AML-193 (cell line): ENCODE measurements around the gene RCBTB1.
"Not testable (repeated sequence)": the region's sequence is repeated elsewhere in the genome, so short reads cannot be mapped to it uniquely, and the experiment has no call there.

Source experiments
- DNase-seq, 2 experiments: peaks; one replicate each; lab custom pipeline; 2025; lab: John Stamatoyannopoulos, UW

Gene RCBTB1

GRCh38 chr13:49604570-49604969 lies 19.2 kb upstream of the RCBTB1 start:
- no peak for DNase-seq

GRCh38 chr13:49602615-49603014 lies 17.3 kb upstream of the RCBTB1 start:
- DNase-seq, result not testable (repeated sequence)

GRCh38 chr13:49602005-49602404 lies 16.6 kb upstream of the RCBTB1 start:
- DNase-seq, result no peak

GRCh38 chr13:49597043-49597641 lies 11.8 kb upstream of the RCBTB1 start:
- no peak for DNase-seq

GRCh38 chr13:49596221-49596620 lies 10.9 kb upstream of the RCBTB1 start:
- no peak for DNase-seq

GRCh38 chr13:49594576-49594975 lies 9.2 kb upstream of the RCBTB1 start:
- no peak for DNase-seq

- not testable (repeated sequence) for DNase-seq
Observed at GRCh38 chr13:49593876-49594275, 8.5 kb upstream of the RCBTB1 start.

GRCh38 chr13:49590714-49591113 lies 5.4 kb upstream of the RCBTB1 start:
- DNase-seq, result not testable (repeated sequence)

GRCh38 chr13:49587311-49587847 lies 2.0 kb upstream of the RCBTB1 start:
- no peak for DNase-seq

GRCh38 chr13:49586717-49587116 lies 1.4 kb upstream of the RCBTB1 start:
- DNase-seq, result no peak

GRCh38 chr13:49584771-49585182 lies 581 bp downstream of the RCBTB1 start:
- DNase-seq, result peak in 1 of 2 experiments; percentile 17

GRCh38 chr13:49580980-49581680 lies 4.2 kb downstream of the RCBTB1 start:
- no peak for DNase-seq

- no peak for DNase-seq
Observed at GRCh38 chr13:49579501-49579900, 5.9 kb downstream of the RCBTB1 start.

GRCh38 chr13:49571299-49572240 lies 13.8 kb downstream of the RCBTB1 start:
- no peak for DNase-seq

- DNase-seq, result peak; percentile 28 to 34
Observed at GRCh38 chr13:49569993-49570689, 15.2 kb downstream of the RCBTB1 start.

GRCh38 chr13:49567491-49567890 lies 17.9 kb downstream of the RCBTB1 start:
- no peak for DNase-seq

- DNase-seq, result no peak
Observed at GRCh38 chr13:49566461-49566860, 18.9 kb downstream of the RCBTB1 start.

GRCh38 chr13:49565461-49565860 lies 19.9 kb downstream of the RCBTB1 start:
- not testable (repeated sequence) for DNase-seq

- DNase-seq, result peak in 1 of 2 experiments; percentile 35
Observed at GRCh38 chr13:49563516-49563915, 21.8 kb downstream of the RCBTB1 start.

GRCh38 chr13:49561062-49561410 lies 24.3 kb downstream of the RCBTB1 start:
- DNase-seq, result no peak

GRCh38 chr13:49560270-49561061 lies 24.9 kb downstream of the RCBTB1 start:
- DNase-seq, result no peak
